HG03135 (cell line): ENCODE data around the gene DCLK3.

ENCODE experiments used
- ATAC-seq: cut with Tn5 transposase; IDR thresholded peaks from one replicate; pipeline ENCODE4 v1.9.1; 2021; ENCODE audit warnings: mild to moderate bottlenecking, moderate library complexity; ENCODE audit not compliant: unreplicated experiment

DCLK3 gene, protein sequence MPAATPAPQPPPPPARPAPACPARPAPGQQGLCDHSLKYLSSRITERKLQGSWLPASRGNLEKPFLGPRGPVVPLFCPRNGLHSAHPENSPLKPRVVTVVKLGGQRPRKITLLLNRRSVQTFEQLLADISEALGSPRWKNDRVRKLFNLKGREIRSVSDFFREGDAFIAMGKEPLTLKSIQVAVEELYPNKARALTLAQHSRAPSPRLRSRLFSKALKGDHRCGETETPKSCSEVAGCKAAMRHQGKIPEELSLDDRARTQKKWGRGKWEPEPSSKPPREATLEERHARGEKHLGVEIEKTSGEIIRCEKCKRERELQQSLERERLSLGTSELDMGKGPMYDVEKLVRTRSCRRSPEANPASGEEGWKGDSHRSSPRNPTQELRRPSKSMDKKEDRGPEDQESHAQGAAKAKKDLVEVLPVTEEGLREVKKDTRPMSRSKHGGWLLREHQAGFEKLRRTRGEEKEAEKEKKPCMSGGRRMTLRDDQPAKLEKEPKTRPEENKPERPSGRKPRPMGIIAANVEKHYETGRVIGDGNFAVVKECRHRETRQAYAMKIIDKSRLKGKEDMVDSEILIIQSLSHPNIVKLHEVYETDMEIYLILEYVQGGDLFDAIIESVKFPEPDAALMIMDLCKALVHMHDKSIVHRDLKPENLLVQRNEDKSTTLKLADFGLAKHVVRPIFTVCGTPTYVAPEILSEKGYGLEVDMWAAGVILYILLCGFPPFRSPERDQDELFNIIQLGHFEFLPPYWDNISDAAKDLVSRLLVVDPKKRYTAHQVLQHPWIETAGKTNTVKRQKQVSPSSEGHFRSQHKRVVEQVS

DNA sequence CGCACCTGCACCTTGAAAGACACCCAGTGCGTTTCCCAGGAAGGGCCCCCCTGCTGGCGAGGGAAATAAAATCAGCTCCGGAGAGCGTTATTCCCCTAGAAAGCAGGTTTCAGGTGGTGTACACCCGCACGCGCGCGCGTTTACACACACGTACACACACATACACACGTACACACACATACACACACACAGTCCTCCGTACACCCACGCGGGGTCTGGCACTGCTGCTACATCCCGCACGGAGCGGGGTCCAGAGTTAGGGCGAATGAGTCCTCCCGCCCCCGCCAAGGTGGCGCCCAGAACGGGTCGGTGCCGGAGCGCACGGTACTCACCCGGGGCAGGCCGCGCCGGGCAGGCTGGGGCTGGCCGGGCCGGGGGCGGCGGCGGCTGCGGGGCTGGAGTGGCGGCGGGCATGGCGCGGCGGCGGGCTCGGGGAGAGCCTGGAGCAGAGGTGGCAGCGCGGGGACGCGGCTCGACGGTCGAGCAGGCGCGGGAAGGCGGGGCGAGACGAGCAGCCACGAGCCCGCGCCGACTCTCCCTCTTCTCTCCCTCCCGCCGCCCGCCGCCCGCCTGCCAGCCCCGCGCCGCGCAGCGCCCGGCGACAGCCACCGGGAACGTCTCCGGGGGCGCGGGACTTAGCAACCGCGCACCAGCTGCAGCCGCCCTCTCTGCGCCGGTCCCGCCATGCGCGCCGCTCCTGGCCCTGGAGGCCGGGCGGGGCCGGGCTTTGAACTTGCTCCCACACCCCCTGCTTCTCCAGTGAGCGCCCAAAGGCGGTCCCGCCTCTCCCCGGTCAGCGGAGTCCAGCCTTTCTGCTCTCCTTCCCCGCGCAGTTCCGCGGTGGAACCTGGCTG lies at the start of gene DCLK3:
Gene DCLK3, minus strand, starts transcription at position 704 of the 854 bp plus-strand sequence. Its CDS starts 290 bp downstream, at position 414.
- no peak for ATAC-seq

DNA sequence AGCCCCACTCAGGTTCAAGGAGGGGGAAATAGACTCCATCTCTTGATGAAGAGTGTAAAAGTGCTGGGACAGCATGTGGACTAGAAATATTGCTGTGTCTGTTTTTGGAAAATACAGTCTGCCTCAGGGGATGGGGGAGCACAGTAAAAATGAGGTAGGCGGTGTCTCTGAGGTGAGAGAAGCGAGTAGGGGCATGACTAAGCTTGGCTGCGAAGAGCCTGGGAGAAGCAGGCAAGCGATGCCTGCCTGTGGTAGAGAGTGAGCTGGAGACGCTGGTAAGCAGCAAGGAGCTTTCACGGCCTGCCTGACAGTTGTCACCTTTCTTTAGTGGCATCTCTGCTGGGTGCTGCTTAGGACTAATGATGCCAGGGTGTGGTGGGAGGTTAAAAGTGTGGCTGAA lies 49.0 kb upstream of the DCLK3 start:
- no peak for ATAC-seq

DNA sequence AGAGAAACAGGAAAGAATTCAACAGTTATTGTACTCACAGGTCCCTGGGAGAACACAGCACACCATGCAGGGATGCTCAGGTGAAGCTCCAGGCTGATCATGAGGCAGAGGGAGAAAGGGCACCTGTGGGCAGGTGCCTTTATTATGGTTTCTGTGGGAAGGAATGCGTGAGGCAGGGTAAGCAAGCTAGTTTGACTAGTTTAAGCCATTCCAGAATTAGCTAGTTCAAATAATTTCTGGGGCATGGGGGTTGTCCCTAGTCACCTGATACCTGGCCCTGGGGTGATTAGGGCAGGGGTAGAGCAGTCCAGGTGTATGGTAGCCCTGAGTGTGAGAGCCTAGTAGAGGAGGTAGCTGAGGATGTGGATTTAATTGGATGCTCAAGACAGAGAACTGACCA lies 47.9 kb upstream of the DCLK3 start:
- ATAC-seq = no peak

- no peak for ATAC-seq
These were observed 47.4 kb upstream of the DCLK3 start for GRCh38 chr3:36811768-36812167.

GRCh38 chr3:36804295-36805055 lies 40.1 kb upstream of the DCLK3 start:
- no peak for ATAC-seq

DNA sequence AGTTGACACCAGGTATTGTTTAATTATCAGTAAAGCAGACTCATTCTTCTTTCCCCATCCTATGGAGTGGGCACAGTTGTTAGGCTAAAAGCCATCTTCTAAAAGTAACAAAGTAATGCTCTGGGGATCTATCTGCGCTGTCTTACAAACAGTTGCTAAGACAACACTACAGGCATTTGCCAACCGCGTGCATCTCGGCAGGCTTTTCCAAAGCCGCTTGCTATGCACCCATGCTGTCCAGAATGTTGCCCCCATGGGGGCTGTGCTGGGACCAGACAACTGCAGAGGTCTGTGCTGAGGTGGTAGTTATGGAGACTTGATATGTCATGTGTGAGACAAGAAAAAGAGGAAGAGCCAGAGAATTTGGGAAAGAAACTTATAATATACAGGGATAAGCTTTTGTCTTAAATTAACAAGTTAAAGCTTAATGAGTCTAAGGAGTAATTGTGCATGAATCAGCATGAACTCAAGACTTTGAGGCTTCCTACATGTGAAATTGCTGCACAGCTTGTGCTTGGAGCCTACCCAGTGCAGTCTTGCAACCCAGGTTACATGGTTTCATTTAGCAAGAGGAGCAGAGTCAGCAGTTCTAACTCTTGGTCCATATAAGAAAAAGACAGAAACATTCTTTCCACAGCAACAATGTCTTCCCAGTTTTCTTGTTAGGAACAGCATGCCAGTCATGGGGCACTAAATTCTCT lies 38.9 kb upstream of the DCLK3 start:
- no peak for ATAC-seq

DNA sequence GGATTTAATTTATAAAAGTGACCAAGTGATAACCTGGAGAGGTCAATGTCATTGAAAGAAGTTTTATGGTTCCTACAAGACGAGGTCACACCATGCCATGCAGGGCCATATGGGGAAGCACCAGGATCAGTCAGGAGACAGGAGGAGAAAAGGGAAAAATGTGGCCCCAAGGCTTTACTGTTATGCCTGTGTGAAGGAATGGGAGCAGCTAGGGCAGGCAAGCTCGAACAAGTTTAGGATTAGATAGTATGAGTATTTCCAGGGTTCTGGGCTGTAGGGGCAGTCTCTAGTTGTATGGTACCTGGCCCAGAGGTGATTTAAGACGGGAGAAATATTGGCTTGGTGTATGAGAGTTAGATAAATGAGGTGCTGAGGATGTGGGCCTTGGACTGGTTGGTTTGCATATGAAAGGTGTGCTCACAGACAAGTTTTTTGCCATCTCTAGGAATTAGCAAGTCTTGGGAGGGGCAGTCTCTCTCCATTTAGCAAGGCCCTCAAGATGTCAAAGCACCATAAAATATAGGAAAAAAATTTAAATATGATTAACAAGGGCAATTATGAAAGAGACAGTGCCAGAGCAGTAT lies 36.3 kb upstream of the DCLK3 start:
- ATAC-seq = no peak

GRCh38 chr3:36796881-36797280 lies 32.5 kb upstream of the DCLK3 start:
- ATAC-seq = no peak

DNA sequence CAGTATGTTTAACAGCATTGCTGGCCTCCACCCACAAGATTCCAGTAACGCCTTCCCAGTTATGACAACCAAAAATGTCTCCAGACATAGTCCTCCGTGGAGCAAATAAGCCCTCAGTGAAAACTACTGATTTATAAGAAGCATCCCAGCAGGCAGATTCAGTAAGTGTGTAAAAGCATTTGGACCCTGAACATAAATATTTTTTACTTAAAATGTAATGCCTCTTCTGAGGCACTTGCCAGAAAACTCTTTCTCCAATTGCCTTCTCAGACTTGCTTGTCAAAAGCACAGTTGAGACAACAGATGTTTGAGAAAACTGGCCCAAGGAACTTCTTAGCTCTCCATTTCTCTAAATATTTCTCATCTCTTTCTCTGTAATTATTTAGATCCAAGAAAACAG lies 31.8 kb upstream of the DCLK3 start:
- ATAC-seq = no peak

GRCh38 chr3:36795622-36796021 lies 31.3 kb upstream of the DCLK3 start:
- ATAC-seq = no peak

GRCh38 chr3:36792342-36792741 lies 28.0 kb upstream of the DCLK3 start:
- ATAC-seq = no peak

- no peak for ATAC-seq
These were observed 26.4 kb upstream of the DCLK3 start for GRCh38 chr3:36790765-36791164.

DNA sequence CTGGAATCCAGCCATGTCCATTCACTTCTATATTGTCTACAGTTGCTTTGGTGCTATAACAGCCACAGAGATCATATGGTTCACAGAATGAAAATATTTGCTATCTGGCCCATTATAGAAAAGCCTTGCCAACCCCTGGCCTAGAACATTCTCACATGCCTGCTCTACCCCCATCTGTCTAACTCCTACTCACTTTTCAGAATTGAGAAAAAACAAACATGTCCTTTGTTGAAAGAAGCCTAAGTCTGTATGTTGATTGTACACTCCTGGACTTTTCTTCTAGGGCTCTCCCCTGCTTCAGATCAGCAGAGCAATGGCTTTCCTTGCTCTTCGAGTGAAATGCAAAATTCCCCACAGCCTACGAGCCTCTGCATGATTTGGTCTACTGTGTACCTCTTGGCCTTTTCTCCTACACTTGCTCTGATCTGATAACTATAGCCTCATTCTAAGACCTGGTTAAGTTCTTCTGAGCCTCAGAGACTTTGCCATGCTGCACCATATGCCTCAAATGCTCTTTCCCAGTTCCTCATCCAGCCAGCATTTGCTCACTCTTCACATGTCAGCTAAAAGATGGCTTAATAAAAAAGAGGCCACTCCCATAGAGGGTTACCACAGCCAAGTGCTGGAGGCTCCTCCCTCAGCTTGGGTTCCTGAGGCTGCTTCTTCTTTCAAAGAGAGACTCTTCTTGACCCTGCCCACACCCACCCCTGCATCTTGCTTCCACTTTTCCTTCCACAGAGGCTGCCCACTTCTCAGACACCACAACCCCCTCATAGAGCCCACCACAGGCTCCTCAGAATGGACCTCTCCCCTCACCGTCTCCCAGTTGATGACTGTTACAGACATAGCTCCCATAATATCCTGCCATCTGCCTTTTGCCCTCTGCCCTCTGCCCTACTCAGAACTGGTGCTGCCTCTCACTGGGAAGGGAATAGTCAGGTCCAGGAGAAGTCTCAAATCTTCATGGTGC lies 22.9 kb upstream of the DCLK3 start:
- no peak for ATAC-seq

- ATAC-seq = no peak
These were observed 19.8 kb upstream of the DCLK3 start for GRCh38 chr3:36784138-36784635.

- peak; percentile 87 for ATAC-seq
These were observed 13.3 kb upstream of the DCLK3 start for GRCh38 chr3:36777424-36778218.

- no peak for ATAC-seq
These were observed 12.1 kb upstream of the DCLK3 start for GRCh38 chr3:36776436-36776835.

GRCh38 chr3:36774052-36774451 lies 9.7 kb upstream of the DCLK3 start:
- ATAC-seq = no peak
